CD14-positive monocyte (primary cell): ENCODE data around the gene ITIH1. TPM values are rescaled to one million over a fixed set of nuclear protein-coding genes. Genes with fewer than 3 reads are reported as not detected.

Source experiments
- DNase-seq, 3 donors: peaks; one replicate each; pipeline ENCODE4 v3.0.0-alpha.2; 2011 to 2022
- H2AFZ ChIP-seq: 2 replicates; pipeline ENCODE4 v1.6.0; 2012; ENCODE audit warnings: mild to moderate bottlenecking, low read depth, low read length, inconsistent platforms; ENCODE audit not compliant: insufficient read depth, poor library complexity, severe bottlenecking
- H3K27ac ChIP-seq, 2 donors: 1 replicate in 1 of 2; 2 replicates in 1 of 2; pipeline ENCODE4 v1.5.1; 2012 to 2013; ENCODE audit warnings: low read length in 2 of 2, control low read depth in 1 of 2, inconsistent platforms in 1 of 2, low read depth in 1 of 2, mild to moderate bottlenecking in 1 of 2
- H3K27me3 ChIP-seq, 2 donors: one replicate each; pipeline versions ENCODE4 v1.6.0 to v1.6.1; 2011 to 2013; ENCODE audit warnings: low read length in 2 of 2; ENCODE audit not compliant: control insufficient read depth in 2 of 2, insufficient read depth in 2 of 2
- H3K36me3 ChIP-seq, 2 donors: replicated peaks in 1 of 2; 1 replicate in 1 of 2; 2 replicates in 1 of 2; pipeline versions ENCODE4 v1.5.1 to v1.6.1; 2012 to 2013; ENCODE audit warnings: low read length in 2 of 2, control low read depth in 1 of 2, inconsistent platforms in 1 of 2, mild to moderate bottlenecking in 1 of 2; ENCODE audit not compliant: insufficient read depth in 2 of 2, control insufficient read depth in 1 of 2
- H3K4me1 ChIP-seq, 2 donors: 1 replicate in 1 of 2; 2 replicates in 1 of 2; pipeline versions ENCODE4 v1.5.1 to v1.6.1; 2012 to 2013; ENCODE audit warnings: low read length in 2 of 2, control low read depth in 1 of 2, inconsistent platforms in 1 of 2, mild to moderate bottlenecking in 1 of 2, moderate library complexity in 1 of 2; ENCODE audit not compliant: insufficient read depth in 2 of 2, control insufficient read depth in 1 of 2
- H3K4me2 ChIP-seq: replicated peaks from 2 replicates; pipeline ENCODE3; 2012; ENCODE audit warnings: low read length, moderate library complexity, mild to moderate bottlenecking; ENCODE audit not compliant: poor library complexity, severe bottlenecking; ENCODE audit errors: extremely low read depth
- H3K4me3 ChIP-seq, 3 experiments: fragments of 200-600 bp in 1 of 3; sonication (generic) in 1 of 3; replicated peaks in 1 of 3; 1 replicate in 2 of 3; 2 replicates in 1 of 3; pipeline ENCODE4 v1.5.1; 2011 to 2013; ENCODE audit warnings: low read length in 3 of 3, mild to moderate bottlenecking in 3 of 3, control low read depth in 2 of 3, low read depth in 2 of 3, inconsistent platforms in 1 of 3, moderate library complexity in 1 of 3
- H3K79me2 ChIP-seq: 2 replicates; pipeline ENCODE4 v1.6.0; 2012; ENCODE audit warnings: mild to moderate bottlenecking, control low read depth, inconsistent platforms, low read length, moderate library complexity; ENCODE audit not compliant: insufficient read depth
- H3K9ac ChIP-seq: 2 replicates; pipeline ENCODE4 v1.6.0; 2017; ENCODE audit warnings: low read length, mild to moderate bottlenecking; ENCODE audit not compliant: insufficient read depth, poor library complexity, severe bottlenecking
- H3K9me3 ChIP-seq, 2 donors: replicated peaks in 1 of 2; 1 replicate in 1 of 2; 2 replicates in 1 of 2; pipeline versions ENCODE4 v1.5.1 to v1.6.1; 2012 to 2013; ENCODE audit warnings: low read length in 2 of 2, control low read depth in 1 of 2; ENCODE audit not compliant: control insufficient read depth in 1 of 2, insufficient read depth in 1 of 2
- H4K20me1 ChIP-seq: 2 replicates; pipeline ENCODE4 v1.6.0; 2012; ENCODE audit warnings: mild to moderate bottlenecking, low read length, control low read depth, moderate library complexity; ENCODE audit not compliant: insufficient read depth
- H3K27ac Mint-ChIP-seq, 7 donors: one replicate each; pipeline ENCODE4 v1.8.0; 2020; ENCODE audit warnings: mild to moderate bottlenecking in 7 of 7, mixed read lengths in 7 of 7, moderate library complexity in 6 of 7, inconsistent platforms in 2 of 7
- H3K27me3 Mint-ChIP-seq, 3 donors: one replicate each; pipeline ENCODE4 v1.8.0; 2021 to 2022; ENCODE audit warnings: low read depth in 3 of 3, mild to moderate bottlenecking in 3 of 3, mixed read lengths in 3 of 3, moderate library complexity in 3 of 3, inconsistent platforms in 1 of 3
- H3K36me3 Mint-ChIP-seq, 2 donors: one replicate each; pipeline ENCODE4 v1.8.0; 2020; ENCODE audit warnings: mixed read lengths in 2 of 2, inconsistent platforms in 1 of 2, mild to moderate bottlenecking in 1 of 2
- H3K4me1 Mint-ChIP-seq: one replicate; pipeline ENCODE4 v1.8.0; 2020; ENCODE audit warnings: mild to moderate bottlenecking, mixed read lengths
- H3K4me3 Mint-ChIP-seq, 2 donors: one replicate each; pipeline ENCODE4 v1.8.0; 2020; ENCODE audit warnings: mild to moderate bottlenecking in 2 of 2, mixed read lengths in 2 of 2, moderate library complexity in 1 of 2
- H3K9me3 Mint-ChIP-seq, 7 donors: one replicate each; pipeline ENCODE4 v1.8.0; 2020 to 2022; ENCODE audit warnings: mixed read lengths in 7 of 7, mild to moderate bottlenecking in 6 of 7, moderate library complexity in 6 of 7, inconsistent platforms in 2 of 7
- WGBS: methylation state at CpG from one replicate; pipeline ENCODE4 v1.1.5; 2013; ENCODE audit warnings: missing lambda C conversion rate; ENCODE audit not compliant: insufficient coverage; 5-methylcytosine and 5-hydroxymethylcytosine counted together
- intact Hi-C, 2 donors: fragments of 100-400 bp; cut with micrococcal nuclease; formaldehyde crosslinking; loops; one replicate each; pipeline versions ENCODE4 v1.15.0 to v1.15.1; 2023
- polyA plus RNA-seq, 3 donors: library from polyadenylated mRNA; depleted of rRNA in 1 of 3; unstranded in 2 of 3; stranded (reverse) in 1 of 3; fragments of 300-500 nt in 2 of 3; fragments of >200 nt in 1 of 3; fragmentation: Illumina TruSeq in 2 of 3; gene quantifications; 1 replicate in 2 of 3; 2 replicates in 1 of 3; pipeline ENCODE4 v1.2.3, GENCODE V29; 2012 to 2021
- TF ChIP-seq, protein P1 (sequence below): fragments of 200-600 bp; IDR thresholded peaks from one replicate; pipeline ENCODE4 v1.8.0; 2022; ENCODE audit warnings: antibody characterized with exemption, mild to moderate bottlenecking

ITIH1 gene
- polyA plus RNA-seq, 3 donors, result 0.75 to 4.4 (median 1.3) TPM

DNA sequence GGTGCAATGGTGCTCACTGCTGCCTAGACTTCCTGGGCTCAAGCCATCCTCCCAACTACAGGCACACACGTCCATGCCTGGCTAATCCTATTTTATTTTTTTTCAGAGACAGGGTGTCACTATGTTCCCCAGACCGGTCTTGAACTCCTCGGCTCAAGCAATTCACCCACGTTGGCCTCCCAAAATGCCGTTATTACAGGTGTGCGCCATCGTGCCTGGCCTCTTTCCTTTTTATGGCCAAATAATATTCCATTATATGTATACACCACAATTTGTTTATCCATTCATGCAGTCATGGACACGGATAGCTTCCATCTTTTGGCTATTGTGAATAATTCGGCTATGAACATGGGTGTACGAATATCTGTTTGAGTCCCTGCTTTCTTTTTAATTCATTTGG lies 5.7 kb upstream of the ITIH1 start:
- peaks cover 41 to 45% of the 10 kb centered on the region in 2 donors for H3K4me1 ChIP-seq
- peak overlapping the region; percentile 90 for H3K4me2 ChIP-seq
- TF ChIP-seq, protein P1, sequence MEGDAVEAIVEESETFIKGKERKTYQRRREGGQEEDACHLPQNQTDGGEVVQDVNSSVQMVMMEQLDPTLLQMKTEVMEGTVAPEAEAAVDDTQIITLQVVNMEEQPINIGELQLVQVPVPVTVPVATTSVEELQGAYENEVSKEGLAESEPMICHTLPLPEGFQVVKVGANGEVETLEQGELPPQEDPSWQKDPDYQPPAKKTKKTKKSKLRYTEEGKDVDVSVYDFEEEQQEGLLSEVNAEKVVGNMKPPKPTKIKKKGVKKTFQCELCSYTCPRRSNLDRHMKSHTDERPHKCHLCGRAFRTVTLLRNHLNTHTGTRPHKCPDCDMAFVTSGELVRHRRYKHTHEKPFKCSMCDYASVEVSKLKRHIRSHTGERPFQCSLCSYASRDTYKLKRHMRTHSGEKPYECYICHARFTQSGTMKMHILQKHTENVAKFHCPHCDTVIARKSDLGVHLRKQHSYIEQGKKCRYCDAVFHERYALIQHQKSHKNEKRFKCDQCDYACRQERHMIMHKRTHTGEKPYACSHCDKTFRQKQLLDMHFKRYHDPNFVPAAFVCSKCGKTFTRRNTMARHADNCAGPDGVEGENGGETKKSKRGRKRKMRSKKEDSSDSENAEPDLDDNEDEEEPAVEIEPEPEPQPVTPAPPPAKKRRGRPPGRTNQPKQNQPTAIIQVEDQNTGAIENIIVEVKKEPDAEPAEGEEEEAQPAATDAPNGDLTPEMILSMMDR, result no peak
- peak overlapping the region; percentile 73 to 86 for H3K27ac ChIP-seq
- intact Hi-C loops, result no loop called here
- H3K36me3 Mint-ChIP-seq, result peaks cover 17 to 30% of the 10 kb centered on the region in 2 donors
- no peaks in the 10 kb centered on the region for H3K9me3 ChIP-seq
- H4K20me1 ChIP-seq, result peaks cover 4% of the 10 kb centered on the region
- 100% methylated on average over 1 of the region's 10 CpGs for WGBS
- H2AFZ ChIP-seq, result no peak overlapping the region
- peak overlapping the region; percentile 93 to 97 (median 94) for H3K27ac Mint-ChIP-seq
- H3K36me3 ChIP-seq, result peaks cover 9 to 18% of the 10 kb centered on the region in 2 donors
- peak overlapping the region in 1 of 3 experiments; percentile 85 for H3K4me3 ChIP-seq
- peaks cover 32% of the 10 kb centered on the region for H3K79me2 ChIP-seq
- DNase-seq, result no peak
- peaks cover 39% of the 10 kb centered on the region for H3K4me1 Mint-ChIP-seq
- H3K4me3 Mint-ChIP-seq, result peak overlapping the region; percentile 85 to 93
- H3K27me3 Mint-ChIP-seq, result peaks cover 0 to 4% (median 2%) of the 10 kb centered on the region in 3 donors
- H3K27me3 ChIP-seq, result no peaks in the 10 kb centered on the region
- H3K9me3 Mint-ChIP-seq, result peaks cover 0 to 2% (median 0%) of the 10 kb centered on the region in 7 donors
- no peak overlapping the region for H3K9ac ChIP-seq

DNA sequence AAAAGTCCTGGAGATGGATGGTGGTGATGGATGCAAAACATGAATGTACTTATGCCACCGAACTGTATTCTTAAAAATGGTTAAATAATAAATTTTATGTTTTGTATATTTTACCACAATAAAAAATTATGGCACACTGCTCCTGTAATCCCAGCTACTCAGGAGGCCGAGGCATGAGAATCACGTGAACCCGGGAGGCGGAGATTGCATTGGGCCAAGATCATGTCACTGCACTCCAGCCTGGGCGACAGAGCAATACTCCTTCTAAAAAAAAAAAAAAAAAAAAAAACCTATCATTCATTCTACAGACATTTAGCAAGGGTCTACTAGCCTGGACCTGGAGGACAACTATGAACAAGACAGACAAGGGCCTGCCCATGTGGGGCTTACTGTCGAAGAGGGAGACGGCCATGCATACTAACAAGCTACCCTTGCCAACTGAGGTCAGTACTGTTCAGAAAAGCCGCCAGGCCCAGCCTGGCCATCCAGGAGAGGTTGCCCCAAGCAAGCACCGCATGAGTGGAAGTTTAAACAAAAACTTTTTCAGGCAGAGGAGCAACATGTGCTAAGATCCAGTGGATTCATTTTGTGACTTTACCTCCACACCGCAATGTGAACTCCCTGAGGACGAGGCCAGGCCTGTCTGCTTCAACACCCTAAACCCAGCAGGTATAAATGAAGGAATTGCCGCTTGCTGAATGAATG lies 3.9 kb upstream of the ITIH1 start:
- no peaks in the 10 kb centered on the region for H3K9me3 ChIP-seq

More for the DNA sequence above, 3.9 kb upstream of the ITIH1 start:
- Histone ChIP-seq H3K4me1 (peaks cover 47 to 53% of the 10 kb centered on the region in 2 donors), H3K27ac (no peak overlapping the region), H3K4me2 (no peak overlapping the region), H4K20me1 (peaks cover 4% of the 10 kb centered on the region), H3K4me3 (no peak overlapping the region), H3K9ac (no peak overlapping the region), H3K36me3 (peaks cover 0 to under 1% of the 10 kb centered on the region in 2 donors), H2AFZ (no peak overlapping the region), H3K79me2 (peaks cover 21% of the 10 kb centered on the region), H3K27me3 (no peaks in the 10 kb centered on the region)
- peaks cover 0 to 4% (median 2%) of the 10 kb centered on the region in 3 donors for H3K27me3 Mint-ChIP-seq
- H3K27ac Mint-ChIP-seq, result peak overlapping the region in 2 of 7 donors; percentile 42 to 61
- 100% methylated on average over 9 of the region's 13 CpGs for WGBS
- DNase-seq, result no peak
- peaks cover 48% of the 10 kb centered on the region for H3K4me1 Mint-ChIP-seq
- H3K36me3 Mint-ChIP-seq, result peaks cover 4 to 17% of the 10 kb centered on the region in 2 donors
- intact Hi-C loops, result no loop called here
- no peak overlapping the region for H3K4me3 Mint-ChIP-seq
- TF ChIP-seq, protein P1, result no peak
- H3K9me3 Mint-ChIP-seq, result peaks cover 0 to 2% (median 0%) of the 10 kb centered on the region in 7 donors
